Measurements from ENCODE around the gene MDH1.
"Not testable (repeated sequence)": the region's sequence is repeated elsewhere in the genome, so short reads cannot be mapped to it uniquely, and the experiment has no call there.

MDH1 gene

GRCh38 chr2:63588385-63589147 lies at the start of gene MDH1, which contains the start of gene WDPCP:
Gene MDH1 (plus strand): TSS chr2:63588963. CDS start chr2:63589044, 81 bp downstream.
Gene WDPCP (minus strand): TSS chr2:63588477. CDS start chr2:63588271, 206 bp downstream.
- DNase-seq (ENCODE audit: low read depth in 3 of 3), result peak; percentile 87 to 94 (median 92)

GRCh38 chr2:63539416-63540162 lies 49.2 kb upstream of the MDH1 start:
- no peak for DNase-seq (ENCODE audit: low read depth in 3 of 3)

GRCh38 chr2:63544017-63544627 lies 44.6 kb upstream of the MDH1 start:
- DNase-seq (ENCODE audit: low read depth in 3 of 3), result no peak

- no peak for DNase-seq (ENCODE audit: low read depth in 3 of 3)
Observed at GRCh38 chr2:63545023-63545422, 43.7 kb upstream of the MDH1 start.

GRCh38 chr2:63553049-63553448 lies 35.7 kb upstream of the MDH1 start:
- no peak for DNase-seq (ENCODE audit: low read depth in 3 of 3)

- DNase-seq (ENCODE audit: low read depth in 3 of 3), result no peak
Observed at GRCh38 chr2:63555299-63555698, 33.5 kb upstream of the MDH1 start.

- no peak for DNase-seq (ENCODE audit: low read depth in 3 of 3)
Observed at GRCh38 chr2:63555931-63556330, 32.8 kb upstream of the MDH1 start.

- not testable (repeated sequence) for DNase-seq (ENCODE audit: low read depth in 3 of 3)
Observed at GRCh38 chr2:63557819-63558218, 30.9 kb upstream of the MDH1 start.

- not testable (repeated sequence) for DNase-seq (ENCODE audit: low read depth in 3 of 3)
Observed at GRCh38 chr2:63558922-63559321, 29.8 kb upstream of the MDH1 start.

- DNase-seq (ENCODE audit: low read depth in 3 of 3), result no peak
Observed at GRCh38 chr2:63562751-63563150, 26.0 kb upstream of the MDH1 start.

GRCh38 chr2:63569740-63570139 lies 19.0 kb upstream of the MDH1 start:
- no peak for DNase-seq (ENCODE audit: low read depth in 3 of 3)

- DNase-seq (ENCODE audit: low read depth in 3 of 3), result no peak
Observed at GRCh38 chr2:63571291-63571690, 17.5 kb upstream of the MDH1 start.

GRCh38 chr2:63572001-63572400 lies 16.8 kb upstream of the MDH1 start:
- DNase-seq (ENCODE audit: low read depth in 3 of 3), result no peak

- DNase-seq (ENCODE audit: low read depth in 3 of 3), result not testable (repeated sequence)
Observed at GRCh38 chr2:63573026-63573425, 15.7 kb upstream of the MDH1 start.

GRCh38 chr2:63573726-63574345 lies 14.9 kb upstream of the MDH1 start:
- DNase-seq (ENCODE audit: low read depth in 3 of 3), result not testable (repeated sequence)

- no peak for DNase-seq (ENCODE audit: low read depth in 3 of 3)
Observed at GRCh38 chr2:63576546-63576945, 12.2 kb upstream of the MDH1 start.

- no peak for DNase-seq (ENCODE audit: low read depth in 3 of 3)
Observed at GRCh38 chr2:63578767-63579166, 10.0 kb upstream of the MDH1 start.

GRCh38 chr2:63580651-63581297 lies 8.0 kb upstream of the MDH1 start:
- DNase-seq (ENCODE audit: low read depth in 3 of 3), result no peak

GRCh38 chr2:63581298-63581961 lies 7.3 kb upstream of the MDH1 start:
- no peak for DNase-seq (ENCODE audit: low read depth in 3 of 3)

- no peak for DNase-seq (ENCODE audit: low read depth in 3 of 3)
Observed at GRCh38 chr2:63582873-63583272, 5.9 kb upstream of the MDH1 start.

GRCh38 chr2:63587814-63588384 lies 864 bp upstream of the MDH1 start:
- no peak for DNase-seq (ENCODE audit: low read depth in 3 of 3)

Data from stimulated activated CD4-positive, alpha-beta T cell treated with anti-CD3 and anti-CD28 coated beads, TNF-alpha, amount 100 ng/mL, for 24 hours (primary cell).